NB4 (cell line): ENCODE results near the gene GRAMD2B.

Experiments used
- POLR2A ChIP-seq: IDR thresholded peaks from 2 replicates; pipeline ENCODE4 v1.6.1; 2011; ENCODE audit warnings: mild to moderate bottlenecking; ENCODE audit not compliant: insufficient read length; ENCODE audit errors: extremely low read depth
- TF ChIP-seq, protein P1 (sequence below): IDR thresholded peaks from one replicate; pipeline ENCODE4 v1.5.1; 2012; ENCODE audit warnings: low read depth, low read length

DNA sequence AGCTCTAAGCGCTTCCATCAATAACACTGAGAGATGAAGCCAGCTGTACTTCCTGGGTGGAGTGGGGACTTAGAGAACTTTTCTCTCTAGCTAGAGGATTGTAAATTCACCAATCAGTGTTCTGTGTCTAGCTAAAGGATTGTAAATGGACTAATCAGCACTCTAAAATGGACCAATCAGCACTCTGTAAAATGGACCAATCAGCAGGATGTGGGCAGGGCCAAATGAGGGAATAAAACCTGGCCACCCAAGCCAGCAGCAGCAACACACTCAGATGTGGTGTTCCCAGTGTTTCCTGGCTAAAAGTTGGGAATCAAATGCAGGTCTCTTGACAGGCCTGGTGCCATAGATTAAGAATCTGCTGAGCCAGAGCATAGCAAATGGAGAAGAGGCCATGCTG lies 111.3 kb downstream of the GRAMD2B start:
- TF ChIP-seq, protein P1, sequence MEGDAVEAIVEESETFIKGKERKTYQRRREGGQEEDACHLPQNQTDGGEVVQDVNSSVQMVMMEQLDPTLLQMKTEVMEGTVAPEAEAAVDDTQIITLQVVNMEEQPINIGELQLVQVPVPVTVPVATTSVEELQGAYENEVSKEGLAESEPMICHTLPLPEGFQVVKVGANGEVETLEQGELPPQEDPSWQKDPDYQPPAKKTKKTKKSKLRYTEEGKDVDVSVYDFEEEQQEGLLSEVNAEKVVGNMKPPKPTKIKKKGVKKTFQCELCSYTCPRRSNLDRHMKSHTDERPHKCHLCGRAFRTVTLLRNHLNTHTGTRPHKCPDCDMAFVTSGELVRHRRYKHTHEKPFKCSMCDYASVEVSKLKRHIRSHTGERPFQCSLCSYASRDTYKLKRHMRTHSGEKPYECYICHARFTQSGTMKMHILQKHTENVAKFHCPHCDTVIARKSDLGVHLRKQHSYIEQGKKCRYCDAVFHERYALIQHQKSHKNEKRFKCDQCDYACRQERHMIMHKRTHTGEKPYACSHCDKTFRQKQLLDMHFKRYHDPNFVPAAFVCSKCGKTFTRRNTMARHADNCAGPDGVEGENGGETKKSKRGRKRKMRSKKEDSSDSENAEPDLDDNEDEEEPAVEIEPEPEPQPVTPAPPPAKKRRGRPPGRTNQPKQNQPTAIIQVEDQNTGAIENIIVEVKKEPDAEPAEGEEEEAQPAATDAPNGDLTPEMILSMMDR, result no peak
- TF ChIP-seq POLR2A, result no peak
